Activated effector memory CD4-positive, alpha-beta T cell treated with Interleukin-2 at 50 U/mL for 16 hours (primary cell): ENCODE data around the gene ST6GALNAC5.

Experiments
- DNase-seq: peaks from one replicate; pipeline ENCODE4 v3.0.0-alpha.2; 2020

The ST6GALNAC5 gene

DNA sequence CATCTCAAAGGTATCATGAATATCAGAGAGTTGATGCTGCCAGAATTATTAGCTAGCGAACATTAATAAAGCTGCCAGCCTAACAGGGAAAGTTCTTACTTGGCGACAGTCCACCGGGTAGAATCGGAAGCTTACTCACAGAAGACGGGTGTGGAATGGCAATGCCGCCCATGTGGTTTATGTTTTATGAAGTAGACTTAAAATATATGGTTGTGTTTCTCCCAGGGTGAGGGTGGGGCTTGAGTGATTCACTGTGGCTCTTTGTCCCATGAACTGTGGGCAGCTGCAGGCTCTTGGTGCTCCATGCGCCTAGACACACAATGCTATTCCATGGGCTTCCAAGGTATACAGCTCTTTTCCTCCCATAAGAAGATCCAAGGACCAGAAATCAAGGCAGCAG is 189.2 kb downstream of the ST6GALNAC5 start:
- DNase-seq = no peak

DNA sequence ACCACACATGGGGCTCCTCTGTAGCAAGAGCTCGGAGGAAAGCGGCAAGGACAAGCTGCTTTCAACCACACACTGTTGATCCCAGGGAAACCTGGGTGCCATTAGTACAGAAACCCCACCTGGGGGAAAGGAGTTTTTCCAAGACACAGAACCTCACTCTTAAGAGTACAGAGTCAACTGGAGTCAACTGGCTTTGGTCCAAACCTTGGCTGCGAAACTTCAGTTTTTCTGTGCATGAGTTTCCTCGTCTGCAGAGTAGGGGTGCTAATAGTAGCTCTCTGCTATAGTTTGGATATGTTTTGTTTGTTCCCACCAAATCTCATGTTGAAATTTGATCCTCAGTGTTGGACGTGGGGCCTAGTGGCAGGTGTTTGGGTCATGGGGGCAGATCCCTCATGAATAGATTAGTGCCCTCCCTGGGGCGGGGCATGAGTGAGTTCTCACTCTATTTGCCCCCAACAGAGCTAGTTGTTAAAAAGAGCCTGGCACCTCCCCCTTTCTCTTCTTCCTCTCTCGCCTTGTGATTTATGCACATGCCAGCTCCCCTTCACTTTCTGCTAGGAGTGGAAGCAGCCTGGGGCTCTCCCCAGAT is 190.8 kb downstream of the ST6GALNAC5 start:
- DNase-seq = no peak

DNA sequence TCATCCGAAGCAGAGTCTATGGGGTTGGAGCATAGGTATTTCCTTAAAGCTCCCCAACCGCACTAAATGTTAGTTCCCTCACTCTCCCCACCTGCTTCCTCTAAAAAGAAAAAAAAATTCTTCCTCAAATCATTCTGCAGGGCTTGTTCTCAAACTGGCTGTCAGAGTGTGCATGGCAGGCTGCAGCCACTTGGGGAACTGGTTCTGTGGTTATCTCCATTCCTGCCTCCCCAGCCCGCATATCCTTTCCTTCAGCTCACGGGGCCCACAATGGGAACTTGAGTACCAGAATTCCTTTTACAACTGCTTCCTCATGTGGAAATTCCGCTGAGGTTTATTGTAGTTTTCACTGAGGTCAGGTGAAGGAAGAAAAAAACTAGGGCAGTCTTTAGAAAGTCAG is 192.7 kb downstream of the ST6GALNAC5 start:
- no peak for DNase-seq

DNA sequence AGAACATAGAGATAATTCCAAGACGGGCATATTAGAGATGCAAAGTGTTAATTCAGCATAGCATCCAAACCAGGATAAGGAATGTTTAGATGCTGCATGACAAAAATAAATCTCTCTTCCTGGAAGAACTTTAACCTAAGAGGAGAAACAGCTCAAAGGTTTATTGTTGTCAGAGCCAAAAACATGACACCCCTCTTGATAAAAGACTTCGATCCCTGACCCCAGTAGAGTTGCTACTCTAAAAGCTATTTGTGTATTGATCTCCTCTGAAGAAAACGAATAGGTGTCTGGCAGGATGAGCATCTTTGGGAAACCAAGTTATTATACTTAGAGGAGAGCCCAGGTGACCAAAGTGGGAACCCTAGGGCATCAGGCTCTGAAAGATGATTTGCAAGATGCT is 193.9 kb downstream of the ST6GALNAC5 start:
- no peak for DNase-seq

DNA sequence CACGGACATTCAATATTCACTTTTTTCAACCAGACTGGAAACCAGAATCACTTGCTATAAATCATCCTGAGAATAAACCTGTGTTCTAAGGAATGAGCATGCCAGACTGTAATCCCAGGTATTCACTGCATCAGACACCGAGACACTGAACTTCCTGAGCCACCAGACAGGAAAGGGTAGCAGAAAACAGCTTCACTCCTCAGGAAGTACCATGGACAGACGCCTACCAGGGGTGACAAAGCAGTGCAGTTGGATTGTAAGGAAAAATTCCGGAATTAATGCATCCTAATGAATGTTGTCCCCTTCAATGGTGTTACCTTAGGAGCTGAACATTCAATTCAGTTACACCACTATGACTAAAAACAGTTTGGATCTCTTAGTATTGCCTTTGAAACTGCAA is 195.8 kb downstream of the ST6GALNAC5 start:
- DNase-seq = no peak

DNA sequence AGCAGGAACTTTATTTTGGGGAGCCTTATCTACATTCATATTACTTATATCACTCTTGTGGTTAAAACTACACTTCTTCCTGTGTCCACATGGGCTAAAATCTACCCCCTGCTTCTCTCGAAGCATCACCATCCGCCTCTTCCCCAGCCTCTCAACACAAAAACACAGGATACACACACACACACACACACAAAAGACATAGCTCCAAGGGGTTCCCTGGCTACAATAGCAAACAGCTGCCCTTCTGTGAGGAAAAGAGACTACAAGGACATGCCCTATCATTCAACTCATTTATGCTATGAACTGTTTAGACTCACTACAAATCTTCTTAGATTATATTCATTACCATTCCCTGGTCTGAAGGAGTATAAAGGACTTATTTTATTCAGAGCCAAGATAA is 197.0 kb downstream of the ST6GALNAC5 start:
- DNase-seq = no peak

DNA sequence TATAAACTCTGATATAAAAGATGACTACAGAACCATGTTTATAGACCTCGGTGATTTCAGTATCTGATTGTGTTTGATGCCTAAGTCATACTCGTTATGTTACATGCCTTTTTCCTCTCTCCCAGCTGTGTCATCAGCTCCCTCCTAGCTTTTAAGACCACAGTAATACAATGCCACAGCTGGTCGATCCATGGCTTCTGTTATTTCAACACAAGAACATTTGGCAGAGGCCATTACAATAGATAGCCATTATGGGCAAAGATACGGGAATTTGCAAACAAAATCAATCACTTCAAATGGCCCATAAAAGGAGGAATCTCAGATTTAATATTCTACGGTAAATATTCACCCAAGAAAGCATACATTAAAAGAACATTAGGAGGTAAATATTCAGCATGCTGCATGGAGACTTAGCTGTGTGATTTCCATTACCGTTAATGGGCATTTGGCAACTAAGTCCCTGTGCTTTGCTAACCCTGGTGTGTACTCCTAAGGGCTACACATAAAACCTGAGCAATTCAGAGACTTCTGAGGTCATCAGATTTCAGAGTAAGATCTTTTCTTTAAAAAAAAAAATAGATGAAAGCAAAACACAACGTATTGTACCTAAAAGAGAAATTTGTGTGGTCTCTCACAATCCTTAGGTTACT is 198.5 kb downstream of the ST6GALNAC5 start:
- no peak for DNase-seq

DNA sequence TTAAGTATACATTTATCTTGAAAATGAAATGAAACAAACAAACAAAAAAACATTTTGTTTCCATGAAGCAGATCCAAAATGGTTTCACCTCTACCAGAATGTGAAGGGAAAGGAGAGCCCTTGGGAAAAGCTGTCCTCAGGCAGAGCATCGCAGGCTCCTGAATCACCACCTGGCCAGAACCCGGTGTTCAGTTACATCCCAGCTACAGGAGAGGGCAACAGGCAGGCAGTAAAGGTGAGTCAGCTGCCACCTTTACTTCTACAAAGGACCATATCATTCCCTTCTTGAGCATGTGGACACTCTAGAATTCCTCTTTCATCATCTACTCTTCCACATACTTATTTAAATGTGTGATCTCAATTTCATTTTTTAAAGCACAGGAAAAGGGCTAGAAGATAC is 200.7 kb downstream of the ST6GALNAC5 start:
- no peak for DNase-seq

DNA sequence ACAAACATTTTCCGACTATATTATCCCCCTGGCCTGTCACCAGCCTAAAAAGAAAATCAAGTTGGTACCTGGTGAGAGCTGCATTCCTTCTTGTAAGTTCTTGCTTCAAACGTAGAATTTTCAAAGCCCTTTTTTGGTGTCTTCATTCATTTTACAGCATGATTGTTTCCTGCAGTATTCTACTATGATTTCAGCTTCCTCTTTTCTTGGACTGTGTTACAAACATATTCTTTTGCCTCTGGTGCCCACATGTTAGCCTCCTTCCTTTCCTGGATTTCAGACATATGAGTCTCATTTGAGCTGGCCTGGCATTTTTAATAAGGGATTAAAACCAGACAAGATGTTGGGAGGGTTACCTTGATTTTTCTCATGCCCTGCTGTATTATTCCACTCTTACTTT is 209.5 kb downstream of the ST6GALNAC5 start:
- DNase-seq = no peak

DNA sequence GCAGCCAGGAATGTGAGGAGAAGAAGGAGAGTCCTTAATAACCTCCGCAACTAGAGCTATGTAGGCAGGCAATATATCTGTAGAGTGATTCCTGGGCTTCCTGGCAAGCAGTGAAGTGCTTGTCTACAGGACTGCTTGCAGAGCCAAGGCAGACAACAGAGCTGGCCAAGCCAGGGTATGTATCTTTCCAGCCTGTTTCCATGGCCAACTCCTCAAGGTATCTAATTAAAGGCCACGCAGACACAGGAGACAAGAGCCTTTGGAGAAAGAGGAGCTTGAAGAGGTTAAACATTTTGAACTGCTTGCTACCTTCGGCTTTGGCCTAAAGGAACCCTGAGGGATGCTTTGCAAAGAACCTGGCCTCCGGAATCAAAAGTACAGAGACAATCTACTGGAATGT is 214.6 kb downstream of the ST6GALNAC5 start:
- DNase-seq = no peak

DNA sequence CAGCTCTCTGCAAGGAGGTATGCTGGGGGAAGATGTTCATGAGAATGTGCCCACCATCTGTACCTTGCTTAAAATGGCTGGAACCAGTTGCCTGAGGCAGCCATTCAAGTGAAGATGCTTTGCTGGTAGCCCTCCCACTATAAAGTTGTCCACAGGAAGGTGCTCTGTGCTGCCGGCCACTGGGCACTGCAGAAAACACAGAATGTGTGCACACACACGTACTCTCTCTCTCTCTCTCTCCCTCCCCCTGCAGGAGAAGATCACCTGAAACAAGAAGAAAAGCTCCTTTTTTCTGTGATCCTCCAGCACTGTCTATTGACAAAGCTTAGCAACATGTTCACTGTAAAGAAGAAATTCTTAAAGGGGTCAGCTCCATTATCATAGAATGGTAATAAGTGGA is 217.2 kb downstream of the ST6GALNAC5 start:
- DNase-seq = no peak

DNA sequence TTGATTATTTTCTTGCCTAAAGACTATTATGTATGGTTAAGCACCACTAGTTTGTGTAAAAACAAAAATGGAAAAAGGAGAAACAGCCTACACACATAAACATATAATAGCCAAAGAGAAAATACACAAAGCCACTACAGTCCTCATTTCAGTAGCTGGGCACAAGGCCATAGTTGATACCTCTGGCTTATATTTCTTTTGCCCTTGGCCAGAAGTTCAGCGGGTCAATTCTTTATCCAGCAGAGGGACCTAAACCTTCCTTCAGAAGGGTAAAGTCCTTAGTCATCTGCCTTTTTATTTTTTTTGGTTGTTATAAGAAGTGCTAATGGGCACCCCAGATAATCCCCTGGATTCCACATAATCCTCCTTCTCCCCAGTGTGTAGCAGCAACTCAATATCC is 217.8 kb downstream of the ST6GALNAC5 start:
- no peak for DNase-seq

DNA sequence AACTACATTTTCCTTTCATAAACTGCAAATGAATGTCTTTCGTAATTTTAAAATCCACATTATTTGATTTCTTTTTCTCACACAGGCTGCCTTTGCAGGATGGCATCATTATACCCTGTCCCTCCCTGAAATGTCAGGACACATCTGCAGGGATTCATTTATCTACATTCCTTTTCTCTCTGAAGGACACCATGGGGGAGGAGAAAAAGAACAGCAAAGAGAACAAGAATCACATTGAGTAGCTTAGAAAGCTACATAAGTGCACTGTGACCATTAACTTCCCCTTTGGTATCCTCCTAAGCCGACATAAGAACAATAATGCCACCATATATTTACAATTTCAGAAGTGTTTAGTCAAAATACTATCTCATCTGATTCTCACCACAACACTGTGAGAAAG is 222.5 kb downstream of the ST6GALNAC5 start:
- no peak for DNase-seq

DNA sequence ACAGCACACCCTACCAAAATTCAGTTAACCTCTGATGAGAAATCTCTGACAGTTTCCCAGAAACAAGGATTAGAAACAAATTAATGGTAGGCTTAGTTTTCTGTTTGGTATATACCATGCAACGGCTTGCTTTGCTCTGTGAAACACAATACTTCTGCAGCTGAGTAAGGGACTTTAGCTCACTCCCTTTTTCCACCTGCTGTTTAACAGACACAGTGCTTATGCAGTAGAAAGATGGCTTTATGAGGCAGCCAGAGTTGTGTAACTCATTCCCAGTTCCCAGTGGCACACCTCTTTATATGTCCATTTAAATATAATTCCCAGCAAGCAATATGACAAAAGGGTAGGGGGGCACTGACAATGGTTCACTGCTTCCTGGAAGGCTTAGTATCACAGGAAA is 228.0 kb downstream of the ST6GALNAC5 start:
- DNase-seq = no peak

DNA sequence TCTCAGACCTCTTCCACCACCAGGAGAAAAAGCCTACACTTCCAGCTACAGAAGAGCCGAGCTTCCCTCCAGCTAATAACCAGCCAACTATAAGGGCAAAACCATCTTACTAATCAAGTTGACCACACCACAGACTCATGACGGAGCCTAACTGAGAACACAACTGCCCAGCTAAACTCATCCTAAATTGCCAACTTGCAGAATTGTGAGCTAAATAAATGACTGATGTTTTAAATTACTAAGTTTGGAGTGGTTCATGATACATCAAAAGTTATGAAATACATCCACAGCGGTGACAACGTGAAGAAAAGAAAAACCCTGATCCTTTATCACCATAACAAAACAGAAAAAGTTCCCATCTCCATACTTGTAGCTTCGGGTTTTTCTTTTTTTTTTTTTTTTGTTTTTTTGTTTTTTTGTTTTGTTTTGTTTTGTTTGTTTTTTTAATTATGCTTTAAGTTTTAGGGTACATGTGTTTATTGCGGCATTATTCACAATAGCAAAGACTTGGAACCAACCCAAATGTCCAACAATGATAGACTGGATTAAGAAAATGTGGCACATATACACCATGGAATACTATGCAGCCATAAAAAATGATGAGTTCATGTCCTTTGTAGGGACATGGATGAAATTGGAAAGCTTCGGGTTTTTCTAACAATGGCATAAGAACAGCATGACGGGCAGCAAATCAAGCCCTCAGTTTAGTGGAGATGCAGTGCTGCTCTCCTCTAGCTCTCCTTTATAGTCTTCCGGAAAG is 229.4 kb downstream of the ST6GALNAC5 start:
- DNase-seq = no peak

DNA sequence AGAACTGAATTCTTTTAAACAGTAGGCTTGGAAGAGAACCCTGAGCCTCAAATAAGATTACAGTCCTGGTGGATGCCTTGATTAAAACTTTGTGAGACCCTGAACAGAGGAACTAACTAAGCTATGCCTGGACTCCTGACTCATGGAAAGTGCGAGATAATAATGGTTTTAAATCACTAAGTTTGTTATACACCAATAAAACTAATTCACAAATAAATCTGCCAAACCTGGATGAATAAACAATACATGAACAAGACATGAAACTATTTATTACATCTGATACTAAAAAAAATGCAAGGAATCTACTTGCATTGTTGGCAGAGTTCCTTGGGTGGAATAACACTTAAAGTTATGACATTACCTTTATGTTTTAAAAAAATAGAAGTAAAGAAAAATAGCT is 233.6 kb downstream of the ST6GALNAC5 start:
- DNase-seq = no peak

DNA sequence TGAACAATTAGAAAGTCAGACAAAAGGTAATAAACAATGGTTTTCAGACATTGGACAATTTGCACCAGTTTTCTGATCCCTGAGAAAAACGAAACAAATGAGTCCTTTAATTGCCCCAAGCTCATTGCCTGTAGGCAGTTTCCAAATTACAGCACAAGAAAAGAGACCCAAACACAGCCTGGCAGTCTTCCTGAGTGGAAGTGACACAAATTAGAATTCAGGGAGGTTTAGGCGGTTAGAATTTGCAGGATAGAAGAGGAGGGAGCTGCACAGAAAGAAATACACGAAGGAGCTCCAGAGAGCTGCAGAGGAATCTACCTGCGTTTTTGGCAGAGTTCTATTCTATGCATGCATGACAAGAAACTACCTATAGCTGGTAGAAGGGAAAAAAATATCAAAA is 236.2 kb downstream of the ST6GALNAC5 start:
- no peak for DNase-seq

DNA sequence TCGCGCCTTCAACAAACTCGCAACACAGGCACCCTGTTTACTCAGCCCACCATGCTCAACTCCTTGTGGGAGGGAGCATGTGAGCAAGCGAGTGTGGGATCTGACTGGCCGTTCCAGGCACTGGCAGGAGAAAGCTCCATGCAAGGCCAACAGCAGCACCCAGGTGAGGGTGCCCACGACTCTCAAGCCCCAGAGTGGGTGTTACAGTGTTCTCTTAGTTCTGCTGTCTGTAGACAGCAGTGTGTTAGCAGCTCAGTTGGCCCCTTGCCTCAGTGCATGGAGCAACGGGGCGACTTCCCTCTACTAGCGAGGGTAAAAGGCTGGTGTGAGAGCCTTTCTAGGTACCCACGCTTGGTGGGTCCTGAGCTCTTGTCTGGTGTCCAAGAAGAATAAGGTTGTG is 237.4 kb downstream of the ST6GALNAC5 start:
- no peak for DNase-seq
